Muscle of back (tissue), 13 donors: ENCODE results near the gene MT1H. TPM values are rescaled to one million over a fixed set of nuclear protein-coding genes. Genes with fewer than 3 reads are reported as not detected.
"Not testable (repeated sequence)": the region's sequence is repeated elsewhere in the genome, so short reads cannot be mapped to it uniquely, and the experiment has no call there.

ENCODE experiments used
- DNase-seq, 3 donors: peaks; one replicate each; pipeline versions ENCODE4 v3.0.0 to v3.0.0-alpha.2; 2013
- long read RNA-seq, 9 donors: transcript quantifications; one replicate each; lab custom pipeline, GENCODE V29; 2026
- polyA plus RNA-seq, 10 donors: library from polyadenylated mRNA; unstranded; fragments of 120-200 nt; gene quantifications; one replicate each; pipeline ENCODE4 v1.2.1, GENCODE V29; 2013; ENCODE audit not compliant: insufficient read length in 10 of 10

Gene MT1H
- 1 to 10 TPM in 1 of 10 donors, under 1 TPM in 1, not detected in 8; 0.81 to 1.2 TPM for polyA plus RNA-seq
- long read RNA-seq, donor 1, result 0 reads
- long read RNA-seq, donor 2, result 0 reads
- long read RNA-seq, donor 3, result 0 reads
- long read RNA-seq, donor 4, partial matches to known transcripts, result 0 of 1 reads
- long read RNA-seq, donor 4, other reads (novel, unspliced or antisense), result 0 of 1 reads
- long read RNA-seq, donor 5, result 0 reads
- long read RNA-seq, donor 6, result 0 reads
- long read RNA-seq, donor 7, partial matches to known transcripts, result 0 of 1 reads
- long read RNA-seq, donor 7, other reads (novel, unspliced or antisense), result 0 of 1 reads
- long read RNA-seq, donor 8, partial matches to known transcripts, result 0 of 1 reads
- long read RNA-seq, donor 8, other reads (novel, unspliced or antisense), result 0 of 1 reads
- long read RNA-seq, donor 9, result 0 reads

DNA sequence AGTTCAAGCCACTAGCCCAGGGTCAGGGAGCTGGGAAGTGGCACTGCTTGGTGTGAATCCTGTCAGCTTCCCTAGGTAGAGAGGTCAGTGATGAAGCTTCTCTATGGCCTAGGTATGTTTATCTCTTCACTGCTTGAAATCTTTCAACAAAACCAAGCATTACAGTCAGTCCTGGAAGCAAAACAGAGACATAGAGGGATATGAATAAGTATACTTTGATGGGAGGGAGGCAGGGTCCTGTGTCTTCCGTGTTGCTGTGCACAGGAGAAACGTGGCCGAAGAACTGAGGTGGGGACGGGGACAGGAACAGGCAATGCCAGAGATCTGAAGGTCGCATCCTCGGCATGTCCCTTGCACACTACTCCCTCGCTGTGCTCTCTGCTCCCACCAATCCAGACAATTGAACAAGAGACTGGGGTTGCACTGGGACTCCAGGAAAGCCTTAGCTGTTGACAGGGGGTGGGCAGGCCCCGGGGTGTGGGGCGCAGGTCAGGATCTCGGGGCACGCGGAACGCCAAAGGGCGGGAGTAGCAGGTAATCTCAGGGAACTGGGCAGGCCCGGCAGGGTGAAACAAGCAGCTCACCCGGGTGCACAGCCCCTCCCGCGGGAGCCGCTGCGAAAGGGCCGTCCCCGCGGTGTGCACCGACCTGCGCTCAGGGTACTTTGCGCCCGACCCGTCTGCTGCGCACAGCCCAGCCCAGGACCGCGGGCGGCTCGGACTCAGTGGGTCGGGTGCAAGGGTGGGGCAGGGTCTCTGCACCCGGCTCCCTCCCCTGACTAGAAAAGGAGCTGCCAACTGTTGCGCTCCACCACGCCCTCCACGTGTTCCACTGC, at the start of gene MT1H:
Gene MT1H (plus strand): TSS at position 810 of the 835 bp plus-strand sequence. CDS start 71 bp downstream, outside the sequence.
- no peak for DNase-seq

DNA sequence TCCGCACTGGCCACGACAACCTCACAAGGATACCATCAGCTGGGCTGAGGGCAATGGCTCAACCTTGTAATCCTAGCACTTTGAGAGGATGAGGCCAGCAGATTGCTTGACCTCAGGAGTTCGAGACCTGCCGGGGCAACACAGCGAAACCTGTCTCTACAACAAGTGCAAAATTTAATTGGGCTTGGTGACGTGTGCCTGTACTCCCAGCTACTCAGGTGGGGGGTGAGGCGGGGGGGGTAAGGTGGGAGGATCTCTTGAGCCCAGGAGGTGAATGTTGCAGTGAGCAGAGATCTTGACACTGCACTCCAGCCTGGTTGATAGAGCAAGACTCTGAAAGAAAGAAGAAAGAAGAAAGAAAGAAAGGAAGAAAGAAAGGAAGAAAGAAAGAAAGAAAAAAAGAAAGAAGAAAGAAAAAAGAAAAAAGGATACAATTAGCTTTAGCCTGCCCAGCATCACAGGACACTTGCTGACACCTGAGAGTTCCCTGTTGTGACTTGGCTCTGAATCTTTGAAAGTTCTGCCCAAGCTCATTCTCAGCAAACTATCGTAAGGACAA, 49.2 kb upstream of the MT1H start:
- no peak for DNase-seq

DNA sequence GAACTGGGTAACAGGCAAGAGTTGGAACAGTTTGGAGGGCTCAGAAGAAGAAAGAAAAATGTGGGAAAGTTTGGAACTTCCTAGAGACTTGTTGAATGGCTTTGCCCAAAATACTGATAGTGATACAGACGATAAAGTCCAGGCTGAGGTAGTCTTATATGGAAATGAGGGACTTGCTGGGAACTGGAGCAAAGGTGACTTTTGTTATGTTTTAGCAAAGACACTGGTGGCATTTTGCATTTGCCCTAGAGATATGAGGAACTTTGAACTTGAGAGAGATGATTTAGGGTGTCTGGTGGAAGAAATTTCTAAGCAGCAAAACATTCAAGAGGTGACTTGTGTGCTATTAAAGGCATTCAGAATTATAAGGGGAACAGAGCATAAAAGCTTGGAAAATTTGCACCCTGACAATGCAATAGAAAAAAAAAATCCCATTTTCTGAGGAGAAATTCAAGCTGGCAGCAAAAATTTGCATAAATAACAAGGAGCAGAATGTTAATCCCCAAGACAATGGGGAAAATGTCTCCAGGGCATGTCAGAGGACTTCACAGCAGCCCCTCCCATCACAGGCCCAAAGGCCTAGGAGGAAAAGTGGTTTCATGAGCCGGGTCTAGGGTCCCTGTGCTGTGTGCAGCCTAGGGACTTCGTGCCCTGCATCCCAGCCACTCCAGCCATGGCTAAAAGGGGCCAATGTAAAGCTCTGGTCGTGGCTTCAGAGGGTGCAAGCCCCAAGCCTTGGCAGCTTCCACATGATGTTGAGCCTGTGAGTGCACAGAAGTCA, 47.8 kb upstream of the MT1H start:
- not testable (repeated sequence) for DNase-seq

DNA sequence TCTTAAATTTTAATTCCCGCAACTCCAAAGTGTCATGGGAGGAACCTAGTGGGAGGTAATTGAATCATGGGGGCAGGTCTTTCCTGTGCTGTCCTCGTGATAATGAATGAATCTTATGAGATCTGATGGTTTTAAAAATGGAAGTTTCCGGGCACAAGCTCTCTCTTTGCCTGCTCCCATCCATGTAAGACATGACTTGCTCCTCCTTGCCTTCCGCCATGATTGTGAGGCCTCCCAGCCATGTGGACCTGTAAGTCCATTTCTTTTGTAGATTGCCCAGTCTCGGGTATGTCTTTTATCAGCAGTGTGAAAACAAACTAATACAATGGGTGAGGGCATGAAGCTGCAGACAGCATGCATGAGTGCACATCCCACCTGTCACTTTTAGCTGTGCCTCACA, 46.4 kb upstream of the MT1H start:
- DNase-seq, result not testable (repeated sequence)

DNA sequence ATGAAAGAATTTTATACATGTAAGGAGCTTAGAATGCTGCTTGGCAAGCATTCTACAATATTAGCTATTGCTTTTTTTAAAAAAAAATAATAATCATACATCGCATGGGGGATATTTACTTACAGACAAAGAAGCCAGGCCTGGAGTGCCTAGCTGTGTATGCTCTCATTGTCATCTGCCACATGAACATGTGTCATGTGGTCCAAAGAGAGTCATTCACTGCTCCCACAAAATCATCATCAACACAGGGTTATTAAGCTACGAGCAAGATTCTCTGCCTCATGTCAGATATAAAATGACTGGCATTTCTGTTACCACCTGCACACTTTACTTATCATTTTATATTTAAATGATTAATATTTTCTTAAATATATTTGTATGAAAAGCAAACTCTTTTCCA, 46.0 kb upstream of the MT1H start:
- DNase-seq, result no peak

DNA sequence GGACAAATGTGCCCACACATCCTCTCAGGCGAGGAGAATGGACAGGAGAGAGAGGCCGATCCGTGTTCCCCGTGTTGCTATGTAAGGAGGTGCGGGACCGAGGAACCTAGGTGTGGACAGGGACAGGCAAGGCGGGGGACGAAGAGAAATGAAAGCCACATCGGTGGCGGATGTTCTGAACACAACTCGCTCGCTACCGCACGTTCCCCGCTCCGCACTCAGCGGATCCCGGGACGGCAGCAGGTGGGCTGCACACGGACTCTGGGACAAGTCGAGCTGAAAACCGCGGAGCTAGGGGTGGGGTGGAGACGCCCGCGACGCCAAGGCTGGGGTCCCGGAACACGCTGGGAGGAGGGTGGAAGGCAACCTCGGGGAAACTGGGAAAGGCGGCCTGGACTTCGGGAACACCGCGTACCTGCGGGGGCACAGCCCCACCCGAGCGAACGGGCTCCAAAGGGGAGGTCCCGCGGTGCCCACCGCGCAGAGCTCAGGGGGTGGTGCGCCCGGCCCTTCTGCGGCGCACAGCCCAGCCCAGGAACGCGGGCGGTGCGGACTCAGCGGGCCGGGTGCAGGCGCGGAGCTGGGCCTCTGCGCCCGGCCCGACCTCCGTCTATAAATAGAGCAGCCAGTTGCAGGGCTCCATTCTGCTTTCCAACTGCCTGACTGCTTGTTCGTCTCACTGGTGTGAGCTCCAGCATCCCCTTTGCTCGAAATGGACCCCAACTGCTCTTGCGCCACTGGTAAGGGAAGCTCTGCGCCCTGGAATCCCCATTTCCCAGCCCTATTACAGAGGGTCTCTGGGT, 44.3 kb upstream of the MT1H start, which contains the start of gene MT1E:
Gene MT1E (plus strand): TSS at position 642 of the 803 bp plus-strand sequence. CDS start 71 bp downstream, at position 713.
- DNase-seq, result peak; percentile 73 to 87 (median 82)

DNA sequence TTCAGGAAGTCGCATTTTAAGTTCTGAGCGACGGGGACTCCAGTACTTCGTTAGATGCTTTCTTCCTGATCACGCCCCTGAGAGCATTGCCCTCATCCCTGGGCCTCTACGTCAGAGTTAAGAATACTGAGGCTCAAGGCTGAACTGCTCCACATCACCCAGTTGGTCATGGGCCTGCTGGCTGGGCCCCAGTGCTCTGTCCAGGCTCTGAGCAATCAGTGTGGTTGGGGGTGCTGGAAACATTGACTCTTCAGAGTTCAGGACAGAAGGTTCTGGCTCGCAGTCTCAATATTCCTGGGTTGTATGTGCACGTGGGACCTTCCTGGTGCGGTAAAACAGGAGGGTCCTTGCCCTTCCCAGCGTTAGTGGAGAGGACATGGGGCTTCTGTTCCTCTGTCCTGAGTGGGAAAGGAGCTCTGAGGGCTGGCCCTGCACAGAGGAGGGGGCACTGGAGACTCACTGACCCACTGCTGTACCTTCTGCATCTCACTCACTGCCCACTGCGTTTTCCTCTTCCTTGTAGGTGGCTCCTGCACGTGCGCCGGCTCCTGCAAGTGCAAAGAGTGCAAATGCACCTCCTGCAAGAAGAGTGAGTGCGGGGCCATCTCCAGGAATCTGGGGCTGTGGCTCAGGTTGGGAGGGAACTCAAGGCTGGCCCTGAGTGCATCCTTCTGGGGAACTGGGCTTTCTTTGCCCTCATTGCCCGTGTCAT, 43.5 kb upstream of the MT1H start:
- peak; percentile 47 to 75 (median 59) for DNase-seq

DNA sequence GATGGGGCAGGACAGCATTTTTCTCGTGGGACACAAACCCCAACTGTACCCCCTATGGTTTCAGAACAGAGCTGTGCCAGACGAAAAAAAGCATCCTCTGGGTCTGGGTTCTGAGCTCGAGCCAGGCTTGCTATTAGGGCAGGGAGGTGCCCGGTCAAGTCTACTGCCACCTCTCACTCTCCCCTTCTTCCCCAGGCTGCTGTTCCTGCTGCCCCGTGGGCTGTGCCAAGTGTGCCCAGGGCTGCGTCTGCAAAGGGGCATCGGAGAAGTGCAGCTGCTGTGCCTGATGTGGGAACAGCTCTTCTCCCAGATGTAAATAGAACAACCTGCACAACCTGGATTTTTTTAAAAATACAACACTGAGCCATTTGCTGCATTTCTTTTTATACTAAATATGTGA, 42.9 kb upstream of the MT1H start:
- no peak for DNase-seq

DNA sequence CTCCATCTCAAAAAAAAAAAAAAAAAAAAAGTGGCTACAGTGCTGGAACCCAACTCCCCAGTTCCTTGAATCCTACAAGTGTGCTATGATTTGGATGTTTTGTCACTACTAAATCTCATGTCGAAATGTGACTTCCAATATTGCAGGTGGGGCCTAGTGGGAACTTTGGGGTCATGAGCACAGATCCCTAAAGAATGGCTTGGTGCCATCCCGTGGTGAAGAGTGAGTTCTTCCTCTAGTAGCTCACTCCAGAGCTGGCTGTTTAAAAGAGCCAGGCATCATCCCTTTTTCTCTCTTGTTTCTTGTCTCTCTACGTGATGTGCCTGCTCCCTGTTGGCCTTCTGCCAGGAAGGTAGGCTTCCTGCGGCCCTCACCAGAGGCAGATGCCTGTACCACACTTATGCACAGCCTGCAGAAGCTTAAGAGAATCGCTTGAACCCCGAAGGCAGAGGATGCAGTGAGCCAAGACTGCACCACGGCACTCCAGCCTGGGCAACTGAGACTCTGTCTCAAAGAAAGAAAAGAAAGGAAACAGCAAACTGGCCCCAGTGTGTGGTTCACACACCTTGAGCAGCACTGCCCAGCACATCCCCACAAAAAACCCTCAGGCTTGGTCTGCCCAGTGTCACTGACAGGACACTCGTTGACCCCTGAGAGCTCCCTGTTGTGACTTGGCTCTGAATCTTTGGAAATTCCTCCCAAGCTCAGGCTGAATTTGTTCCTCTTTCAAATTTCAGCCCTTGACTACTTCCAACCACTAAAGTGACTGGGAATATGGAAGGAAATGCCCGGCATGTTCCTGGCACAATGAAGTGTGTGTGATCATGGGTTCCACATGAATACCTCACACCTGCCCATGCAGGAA, 40.9 kb upstream of the MT1H start:
- no peak for DNase-seq

DNA sequence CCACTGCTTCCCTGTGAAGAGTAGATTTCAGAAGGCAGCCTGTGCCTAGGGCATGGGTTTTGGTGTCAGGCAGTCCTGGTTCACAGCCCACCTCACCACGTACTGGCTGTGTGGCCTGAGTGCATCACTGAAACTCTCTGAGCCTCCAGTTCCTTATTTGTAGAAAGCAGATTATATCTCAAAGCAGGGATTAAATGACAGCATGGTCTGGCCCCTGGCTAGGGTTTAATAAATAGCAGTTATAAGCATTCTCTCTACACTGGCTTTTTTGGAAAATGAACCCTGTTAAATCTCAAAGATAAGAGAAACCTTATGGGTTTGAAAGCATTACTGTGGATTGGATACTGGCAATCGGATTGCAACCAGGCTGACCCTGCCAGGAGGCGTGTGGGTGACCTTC, 40.1 kb upstream of the MT1H start:
- DNase-seq, result no peak

DNA sequence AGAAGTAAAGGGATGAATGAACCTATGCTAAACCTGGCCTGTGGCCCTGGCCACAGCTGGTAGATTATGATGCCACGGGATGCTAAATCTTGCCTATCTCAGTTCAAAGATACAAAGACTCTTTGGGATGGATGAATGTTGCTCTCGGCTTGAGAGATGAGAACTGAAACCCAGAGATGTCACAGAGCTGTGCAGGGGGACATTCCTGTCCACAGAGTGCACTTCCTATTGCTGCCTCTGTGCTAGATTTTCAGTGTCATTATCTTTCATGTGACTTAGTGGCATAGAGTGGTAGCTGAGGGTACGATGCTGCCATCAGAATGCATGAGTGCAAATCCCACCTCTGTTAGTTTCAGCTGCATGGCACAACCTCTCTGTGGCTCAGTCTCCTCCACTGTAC, 39.5 kb upstream of the MT1H start:
- DNase-seq, result no peak

DNA sequence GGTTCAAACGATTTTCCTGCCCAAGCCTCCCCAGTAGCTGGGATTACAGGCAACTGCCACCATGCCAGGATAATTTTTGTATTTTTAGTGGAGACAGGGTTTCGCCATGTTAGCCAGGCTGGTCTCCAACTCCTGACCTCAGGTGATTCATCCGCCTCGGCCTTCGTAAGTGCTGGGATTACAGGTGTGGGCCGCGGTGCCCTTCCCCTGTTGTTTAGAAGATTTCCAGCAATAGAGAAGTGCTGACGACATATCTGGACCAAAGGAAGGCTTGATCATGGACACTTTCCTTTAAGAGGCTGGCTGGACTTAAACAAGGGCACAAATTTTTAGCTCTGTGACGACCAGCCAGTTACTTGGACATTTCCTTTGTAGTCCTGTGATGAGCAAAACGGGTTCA, 38.4 kb upstream of the MT1H start:
- no peak for DNase-seq

DNA sequence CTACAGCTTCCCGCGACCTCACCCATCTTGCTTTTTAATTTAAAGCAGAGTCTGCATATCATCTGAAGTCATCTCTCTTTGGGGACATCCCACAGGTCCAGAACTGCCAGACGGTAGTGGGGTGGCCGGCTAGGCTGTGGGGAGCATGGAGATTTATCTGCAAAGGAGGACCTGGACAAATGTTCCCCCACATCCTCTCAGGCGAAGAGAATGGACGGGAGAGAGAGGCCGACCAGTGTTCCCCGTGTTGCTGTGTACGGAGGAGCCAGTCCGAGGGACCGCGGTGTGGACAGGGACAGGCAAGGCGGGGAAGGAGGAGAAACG, 37.8 kb upstream of the MT1H start:
- no peak for DNase-seq

DNA sequence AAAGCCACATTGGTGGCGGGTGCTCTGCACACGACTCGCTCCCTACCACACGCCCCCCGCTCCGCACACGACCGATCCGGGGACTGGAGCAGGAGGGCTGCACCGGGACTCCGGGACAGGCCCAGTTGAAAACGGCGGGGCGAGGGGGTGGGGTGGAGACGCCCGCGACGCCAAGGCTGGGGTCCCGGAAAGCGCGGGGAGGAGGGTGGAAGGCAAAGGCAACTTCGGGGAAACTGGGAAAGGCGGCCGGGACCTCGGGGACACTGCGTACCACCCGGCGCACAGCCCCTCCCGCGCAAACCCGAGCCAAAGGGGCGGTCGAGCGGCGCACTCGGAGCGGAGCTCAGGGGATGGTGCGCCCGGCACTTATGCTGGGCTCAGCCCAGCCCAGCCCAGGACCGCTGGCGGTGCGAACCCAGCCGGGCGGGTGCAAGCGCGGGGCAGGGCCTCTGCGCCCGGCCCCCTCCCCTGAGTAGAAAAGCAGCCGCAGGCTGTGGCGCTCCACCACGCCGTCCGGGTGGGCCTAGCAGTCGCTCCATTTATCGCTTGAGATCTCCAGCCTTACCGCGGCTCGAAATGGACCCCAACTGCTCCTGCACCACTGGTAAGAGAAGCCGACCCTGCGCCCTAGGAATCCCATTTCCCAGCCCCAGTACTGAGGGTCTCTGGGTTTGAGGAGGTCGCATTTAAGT, 37.3 kb upstream of the MT1H start, which contains the start of gene MT1M:
Gene MT1M (plus strand): TSS at position 504 of the 692 bp plus-strand sequence. CDS start 73 bp downstream, at position 577.
- peak; percentile 23 to 62 (median 40) for DNase-seq

DNA sequence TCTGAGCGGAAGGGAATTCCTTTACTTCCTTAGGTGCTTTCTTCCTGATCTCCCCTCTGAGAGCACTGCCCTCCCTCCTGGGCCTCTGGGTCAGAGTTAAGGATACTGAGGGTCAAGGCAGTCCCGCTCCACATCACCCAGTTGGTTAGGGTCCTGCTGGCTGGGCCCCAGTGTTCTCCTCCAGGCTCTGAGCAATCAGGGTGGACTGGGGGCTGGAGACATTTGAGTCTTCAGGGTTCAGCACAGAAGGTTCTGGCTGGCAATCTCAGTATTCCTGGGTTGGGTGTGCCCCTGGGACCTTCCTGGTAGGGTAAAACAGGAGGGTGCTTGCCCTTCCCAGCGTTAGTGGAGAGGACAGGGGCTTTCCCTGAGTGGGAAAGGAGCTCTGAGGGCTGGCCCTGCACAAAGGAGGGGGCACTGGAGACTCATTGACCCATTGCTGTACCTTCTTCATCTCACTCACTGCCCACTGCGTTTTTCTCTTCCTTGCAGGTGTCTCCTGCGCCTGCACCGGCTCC, 36.7 kb upstream of the MT1H start:
- DNase-seq, result no peak

DNA sequence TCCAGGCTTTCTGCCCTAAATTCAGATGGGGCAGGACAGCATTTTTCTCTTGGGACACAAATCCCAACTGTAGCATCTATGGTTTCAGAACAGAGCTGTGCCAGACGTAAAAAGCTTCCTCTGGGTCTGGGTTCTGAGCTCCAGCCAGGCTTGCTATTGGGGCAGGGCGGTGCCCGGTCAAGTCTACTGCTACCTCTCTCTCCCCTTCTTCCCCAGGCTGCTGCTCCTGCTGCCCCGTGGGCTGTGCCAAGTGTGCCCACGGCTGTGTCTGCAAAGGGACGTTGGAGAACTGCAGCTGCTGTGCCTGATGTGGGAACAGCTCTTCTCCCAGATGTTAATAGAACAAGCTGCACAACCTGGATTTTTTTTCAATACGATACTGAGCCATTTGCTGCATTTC, 36.1 kb upstream of the MT1H start:
- no peak for DNase-seq

DNA sequence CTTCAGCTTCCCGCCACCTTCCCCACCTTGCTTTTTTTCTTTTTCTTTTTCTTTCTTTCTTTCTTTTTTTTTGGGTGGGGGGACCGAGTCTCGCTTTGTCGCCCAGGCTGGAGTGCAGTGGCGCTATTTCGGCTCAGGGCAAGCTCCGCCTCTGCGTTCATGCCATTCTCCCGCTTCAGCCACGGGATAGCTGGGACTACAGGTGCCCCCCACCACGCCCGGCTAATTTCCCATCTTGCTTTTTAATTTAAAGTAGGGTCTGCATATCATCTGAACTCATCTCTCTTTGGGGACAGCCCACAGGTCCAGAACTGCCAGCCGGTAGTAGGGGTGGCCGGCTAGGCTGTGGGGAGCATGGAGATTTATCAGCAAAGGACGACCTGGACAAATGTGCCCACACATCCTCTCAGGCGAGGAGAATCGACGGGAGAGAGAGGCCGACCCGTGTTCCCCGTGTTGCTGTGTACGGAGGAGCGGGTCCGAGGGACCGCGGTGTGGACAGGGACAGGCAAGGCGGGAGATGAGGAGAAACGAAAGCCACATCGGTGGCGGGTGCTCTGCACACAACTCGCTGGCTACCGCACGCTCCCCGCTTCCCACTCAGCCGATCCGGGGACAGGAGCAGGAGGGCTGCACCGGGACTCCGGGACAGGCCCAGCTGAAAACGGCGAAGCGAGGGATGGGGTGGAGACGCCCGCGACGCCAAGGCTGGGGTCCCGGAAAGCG, 34.7 kb upstream of the MT1H start:
- no peak for DNase-seq
